ENCODE results near the gene FAM50A. TPM values are rescaled to one million over a fixed set of nuclear protein-coding genes. Genes with fewer than 3 reads are reported as not detected.
"Not testable (repeated sequence)": the region's sequence is repeated elsewhere in the genome, so short reads cannot be mapped to it uniquely, and the experiment has no call there.

Gene FAM50A
- total RNA-seq, 4 donors from 2014 or later: 18.9 to 37.0 (median 22.7) TPM

GRCh38 chrX:154494715-154495114 lies 50.8 kb downstream of the FAM50A start:
- WGBS, 2 donors: 78 to 90% methylated on average over 3 of the region's 3 CpGs
- intact Hi-C loops (cut with DNase I; ENCODE audit: low total_unique reads): no loop called here
- H3K4me3 ChIP-seq (ENCODE audit: low read depth, poor library complexity, severe bottlenecking): no peak overlapping the region
- TF ChIP-seq, protein P1, sequence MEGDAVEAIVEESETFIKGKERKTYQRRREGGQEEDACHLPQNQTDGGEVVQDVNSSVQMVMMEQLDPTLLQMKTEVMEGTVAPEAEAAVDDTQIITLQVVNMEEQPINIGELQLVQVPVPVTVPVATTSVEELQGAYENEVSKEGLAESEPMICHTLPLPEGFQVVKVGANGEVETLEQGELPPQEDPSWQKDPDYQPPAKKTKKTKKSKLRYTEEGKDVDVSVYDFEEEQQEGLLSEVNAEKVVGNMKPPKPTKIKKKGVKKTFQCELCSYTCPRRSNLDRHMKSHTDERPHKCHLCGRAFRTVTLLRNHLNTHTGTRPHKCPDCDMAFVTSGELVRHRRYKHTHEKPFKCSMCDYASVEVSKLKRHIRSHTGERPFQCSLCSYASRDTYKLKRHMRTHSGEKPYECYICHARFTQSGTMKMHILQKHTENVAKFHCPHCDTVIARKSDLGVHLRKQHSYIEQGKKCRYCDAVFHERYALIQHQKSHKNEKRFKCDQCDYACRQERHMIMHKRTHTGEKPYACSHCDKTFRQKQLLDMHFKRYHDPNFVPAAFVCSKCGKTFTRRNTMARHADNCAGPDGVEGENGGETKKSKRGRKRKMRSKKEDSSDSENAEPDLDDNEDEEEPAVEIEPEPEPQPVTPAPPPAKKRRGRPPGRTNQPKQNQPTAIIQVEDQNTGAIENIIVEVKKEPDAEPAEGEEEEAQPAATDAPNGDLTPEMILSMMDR (IDR thresholded peaks at IDR 0.05): no peak
- TF ChIP-seq POLR2A (IDR thresholded peaks at IDR 0.05): no peak
- DNase-seq (ENCODE audit: low spot score in 2 of 2): no peak

GRCh38 chrX:154495472-154495922 lies 51.6 kb downstream of the FAM50A start:
- intact Hi-C loops (cut with DNase I; ENCODE audit: low total_unique reads): no loop called here
- DNase-seq (ENCODE audit: low spot score in 2 of 2): no peak
- TF ChIP-seq, protein P1 (IDR thresholded peaks at IDR 0.05): no peak
- TF ChIP-seq POLR2A (IDR thresholded peaks at IDR 0.05): no peak
- no peak overlapping the region for H3K4me3 ChIP-seq (ENCODE audit: low read depth, poor library complexity, severe bottlenecking)
- 77 to 81% methylated on average over 6 of the region's 6 CpGs for WGBS, 2 donors

- intact Hi-C loops (cut with DNase I; ENCODE audit: low total_unique reads); DNase-seq (ENCODE audit: low spot score in 2 of 2); H3K4me3 ChIP-seq (ENCODE audit: low read depth, poor library complexity, severe bottlenecking): not testable (repeated sequence)
- 77 to 78% methylated on average over 4 of the region's 4 CpGs for whole genome bisulfite sequencing, 2 donors
Observed at GRCh38 chrX:154496591-154497137, 52.7 kb downstream of the FAM50A start.

Small RNAs within 50 kb of the gene (microRNA-seq; reads per million reads assigned to microRNA genes)
- 0 to 0.68 reads per million in 2 donors for gene MIR6858 (ENCODE audit: borderline number of aligned reads in 1 of 2, borderline replicate concordance in 2 of 2)

Other genes with a start within 250 kb of the FAM50A start
- gene OPN1MW2, start 224.4 kb upstream of the FAM50A start, total RNA-seq: not detected
- not detected for gene OPN1MW3, start 186.6 kb upstream of the FAM50A start, total RNA-seq
- 1 to 10 TPM in 2 of 4 donors, not detected in 2; 1.1 to 2.4 TPM for gene TEX28, start 149.0 kb upstream of the FAM50A start, total RNA-seq
- 1 to 10 TPM in 1 of 4 donors, under 1 TPM in 2, not detected in 1; 0.42 to 1.1 (median 0.46) TPM for gene TKTL1, start 148.3 kb upstream of the FAM50A start, total RNA-seq
- gene FLNA, start 69.5 kb upstream of the FAM50A start, total RNA-seq: 100 to 1,000 TPM; 278 to 636 (median 365) TPM
- gene EMD, start 64.8 kb upstream of the FAM50A start, total RNA-seq: 10 to 100 TPM; 43.4 to 67.0 (median 52.1) TPM
- gene RPL10, start 45.8 kb upstream of the FAM50A start, total RNA-seq: 1,000 to 10,000 TPM; 3,266 to 8,500 (median 5,564) TPM
- 10 to 100 TPM; 10.5 to 28.5 (median 16.9) TPM for gene DNASE1L1, start 34.9 kb upstream of the FAM50A start, total RNA-seq
- gene TAFAZZIN, start 32.6 kb upstream of the FAM50A start, total RNA-seq: 10 to 100 TPM; 34.1 to 89.6 (median 49.0) TPM
- gene ATP6AP1, start 15.5 kb upstream of the FAM50A start, total RNA-seq: 10 to 100 TPM; 71.0 to 93.5 (median 78.4) TPM
- gene GDI1, start 7.0 kb upstream of the FAM50A start, total RNA-seq: 10 to 100 TPM; 50.5 to 83.5 (median 61.5) TPM
- 10 to 100 TPM; 10.2 to 30.2 (median 13.5) TPM for gene PLXNA3, start 14.1 kb downstream of the FAM50A start, total RNA-seq
- 10 to 100 TPM; 22.9 to 50.0 (median 28.5) TPM for gene LAGE3, start 35.1 kb downstream of the FAM50A start, total RNA-seq
- 10 to 100 TPM; 33.7 to 57.0 (median 50.7) TPM for gene UBL4A, start 42.5 kb downstream of the FAM50A start, total RNA-seq
- gene SLC10A3, start 46.5 kb downstream of the FAM50A start, total RNA-seq: 10 to 100 TPM; 53.4 to 67.3 (median 57.4) TPM
- gene FAM3A, start 72.1 kb downstream of the FAM50A start, total RNA-seq: 10 to 100 TPM; 42.5 to 61.7 (median 47.2) TPM
- gene G6PD, start 102.7 kb downstream of the FAM50A start, total RNA-seq: 10 to 100 TPM; 31.1 to 49.6 (median 35.6) TPM
- gene IKBKG, start 103.5 kb downstream of the FAM50A start, total RNA-seq: 10 to 100 TPM; 14.1 to 62.5 (median 22.1) TPM
- not detected for gene CTAG1A, start 141.0 kb downstream of the FAM50A start, total RNA-seq
- gene CTAG1B, start 175.1 kb downstream of the FAM50A start, total RNA-seq: not detected
- not detected for gene CTAG2, start 209.4 kb downstream of the FAM50A start, total RNA-seq

All from lower leg skin (tissue), 4 donors.